Mesenchymal stem cell (in vitro differentiated cells and primary cell): ENCODE data around the gene MYOM1.

Experiments used
- DNase-seq: peaks from one replicate; pipeline ENCODE4 v3.0.0-alpha.2; 2013
- H2AFZ ChIP-seq: one replicate; pipeline ENCODE4 v1.6.1; 2013; ENCODE audit warnings: low read depth, mild to moderate bottlenecking, control low read depth, inconsistent platforms, low read length, moderate library complexity
- H2AK5ac ChIP-seq: 2 replicates; pipeline ENCODE4 v1.6.1; 2013; ENCODE audit warnings: low read length, moderate library complexity, mild to moderate bottlenecking, inconsistent platforms; ENCODE audit not compliant: severe bottlenecking
- H2BK120ac ChIP-seq: one replicate; pipeline ENCODE4 v1.6.1; 2013; ENCODE audit warnings: low read depth, mild to moderate bottlenecking, inconsistent platforms, low read length, moderate library complexity
- H2BK12ac ChIP-seq, 2 experiments: one replicate each; pipeline ENCODE4 v1.6.1; 2013; ENCODE audit warnings: inconsistent platforms in 2 of 2, low read length in 2 of 2, mild to moderate bottlenecking in 2 of 2, moderate library complexity in 2 of 2, control low read depth in 1 of 2
- H2BK15ac ChIP-seq: one replicate; pipeline ENCODE4 v1.6.1; 2013; ENCODE audit warnings: mild to moderate bottlenecking, low read depth, inconsistent platforms; ENCODE audit not compliant: poor library complexity, severe bottlenecking
- H2BK5ac ChIP-seq: 2 replicates; pipeline ENCODE4 v1.6.1; 2013; ENCODE audit warnings: low read depth, mild to moderate bottlenecking, low read length, control low read depth, inconsistent platforms; ENCODE audit not compliant: poor library complexity, severe bottlenecking
- H3K14ac ChIP-seq, 2 experiments: one replicate each; pipeline ENCODE4 v1.6.1; 2013; ENCODE audit warnings: inconsistent platforms in 2 of 2, low read length in 2 of 2, control low read depth in 1 of 2, mild to moderate bottlenecking in 1 of 2, moderate library complexity in 1 of 2
- H3K18ac ChIP-seq, 2 experiments: one replicate each; pipeline ENCODE4 v1.6.1; 2013; ENCODE audit warnings: inconsistent platforms in 2 of 2, low read length in 2 of 2, control low read depth in 1 of 2, low read depth in 1 of 2, mild to moderate bottlenecking in 1 of 2
- H3K23ac ChIP-seq, 2 experiments: one replicate each; pipeline ENCODE4 v1.6.1; 2013; ENCODE audit warnings: inconsistent platforms in 2 of 2, low read length in 2 of 2, mild to moderate bottlenecking in 2 of 2, moderate library complexity in 2 of 2, control low read depth in 1 of 2
- H3K27ac ChIP-seq: 2 replicates; pipeline ENCODE4 v1.5.1; 2013; ENCODE audit warnings: mild to moderate bottlenecking, moderate library complexity, low read length, control low read depth, inconsistent platforms; ENCODE audit not compliant: poor library complexity, severe bottlenecking
- H3K27me3 ChIP-seq, 2 experiments: 2 replicates each; pipeline versions ENCODE4 v1.6.1 to v1.7.0; 2013; ENCODE audit warnings: low read length in 2 of 2, mild to moderate bottlenecking in 2 of 2, moderate library complexity in 2 of 2, control low read depth in 1 of 2, inconsistent platforms in 1 of 2; ENCODE audit not compliant: control insufficient read depth in 1 of 2, insufficient read depth in 1 of 2
- H3K36me3 ChIP-seq, 2 experiments: 2 replicates each; pipeline versions ENCODE4 v1.6.1 to v1.7.0; 2013; ENCODE audit warnings: low read length in 2 of 2, control low read depth in 1 of 2, inconsistent platforms in 1 of 2, low read depth in 1 of 2, mild to moderate bottlenecking in 1 of 2; ENCODE audit not compliant: insufficient read depth in 2 of 2, control insufficient read depth in 1 of 2
- H3K4ac ChIP-seq, 2 experiments: one replicate each; pipeline ENCODE4 v1.6.1; 2013; ENCODE audit warnings: inconsistent platforms in 2 of 2, low read length in 2 of 2, mild to moderate bottlenecking in 2 of 2, moderate library complexity in 2 of 2, control low read depth in 1 of 2, low read depth in 1 of 2
- H3K4me1 ChIP-seq: 2 replicates; pipeline ENCODE4 v1.6.1; 2013; ENCODE audit warnings: low read depth, low read length, control low read depth; ENCODE audit not compliant: control insufficient read depth, insufficient read depth
- H3K4me2 ChIP-seq: 2 replicates; pipeline ENCODE4 v1.6.1; 2013; ENCODE audit warnings: low read length, mild to moderate bottlenecking, inconsistent platforms; ENCODE audit not compliant: poor library complexity, severe bottlenecking
- H3K4me3 ChIP-seq, 2 experiments: 2 replicates each; pipeline versions ENCODE4 v1.5.1 to v1.7.0; 2013; ENCODE audit warnings: low read length in 2 of 2, mild to moderate bottlenecking in 2 of 2, control low read depth in 1 of 2, low read depth in 1 of 2; ENCODE audit not compliant: insufficient read depth in 1 of 2
- H3K79me1 ChIP-seq: replicated peaks from 2 replicates; pipeline ENCODE4 v1.6.1; 2013; ENCODE audit warnings: mild to moderate bottlenecking, control low read depth, low read length, inconsistent platforms; ENCODE audit not compliant: poor library complexity, severe bottlenecking
- H3K9ac ChIP-seq: 2 replicates; pipeline ENCODE4 v1.7.0; 2013; ENCODE audit warnings: mild to moderate bottlenecking, low read length, moderate library complexity
- H3K9me3 ChIP-seq: 2 replicates; pipeline ENCODE4 v1.7.0; 2013; ENCODE audit warnings: mild to moderate bottlenecking, low read length; ENCODE audit not compliant: control insufficient read depth
- H4K8ac ChIP-seq: one replicate; pipeline ENCODE4 v1.6.1; 2013; ENCODE audit warnings: inconsistent platforms, mild to moderate bottlenecking, low read length, moderate library complexity
- H4K91ac ChIP-seq: one replicate; pipeline ENCODE4 v1.6.1; 2013; ENCODE audit warnings: mild to moderate bottlenecking, low read length, inconsistent platforms
- WGBS: methylation state at CpG from one replicate; pipeline ENCODE4 v1.1.7; 2013; ENCODE audit warnings: mixed read lengths; 5-methylcytosine and 5-hydroxymethylcytosine counted together

The MYOM1 gene

DNA sequence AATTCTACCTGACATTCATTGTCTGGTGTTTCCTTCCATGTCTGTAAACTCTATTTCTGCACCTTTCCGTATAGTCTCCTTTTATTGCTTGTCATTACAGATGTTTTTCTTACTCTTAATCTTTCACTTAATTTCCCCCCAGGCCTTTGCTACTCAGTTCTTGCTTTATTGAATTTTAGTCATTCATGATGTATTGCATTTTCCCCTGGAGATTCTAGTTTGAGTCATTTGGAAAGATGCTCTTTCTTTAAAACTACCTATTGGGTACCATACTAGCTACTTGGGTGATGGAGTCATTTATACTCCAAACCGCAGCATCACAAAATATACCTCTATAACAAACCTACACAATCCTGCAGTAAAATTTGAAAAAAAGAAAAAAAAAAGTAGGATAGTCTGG lies 179.6 kb downstream of the MYOM1 start:
- no peak overlapping the region for H3K4ac ChIP-seq
- H3K4me3 ChIP-seq: no peak overlapping the region
- H2BK15ac ChIP-seq: no peak overlapping the region
- H3K9ac ChIP-seq: no peak overlapping the region
- no peak overlapping the region for H2AFZ ChIP-seq
- no peak for DNase-seq
- H3K4me2 ChIP-seq: no peak overlapping the region
- no peak overlapping the region for H3K23ac ChIP-seq
- no peak overlapping the region for H4K8ac ChIP-seq
- H2BK120ac ChIP-seq: no peak overlapping the region
- no peak overlapping the region for H3K18ac ChIP-seq
- no peaks in the 10 kb centered on the region for H3K9me3 ChIP-seq
- no peaks in the 10 kb centered on the region for H3K4me1 ChIP-seq
- H3K27ac ChIP-seq: no peak overlapping the region
- H3K27me3 ChIP-seq: no peaks in the 10 kb centered on the region
- no peaks in the 10 kb centered on the region for H3K79me1 ChIP-seq
- H2BK5ac ChIP-seq: no peak overlapping the region
- H3K14ac ChIP-seq: no peak overlapping the region
- H2AK5ac ChIP-seq: no peak overlapping the region
- H4K91ac ChIP-seq: no peak overlapping the region
- H2BK12ac ChIP-seq: no peak overlapping the region
- no peaks in the 10 kb centered on the region for H3K36me3 ChIP-seq
- 82% methylated on average over 1 of the region's 2 CpGs for WGBS

DNA sequence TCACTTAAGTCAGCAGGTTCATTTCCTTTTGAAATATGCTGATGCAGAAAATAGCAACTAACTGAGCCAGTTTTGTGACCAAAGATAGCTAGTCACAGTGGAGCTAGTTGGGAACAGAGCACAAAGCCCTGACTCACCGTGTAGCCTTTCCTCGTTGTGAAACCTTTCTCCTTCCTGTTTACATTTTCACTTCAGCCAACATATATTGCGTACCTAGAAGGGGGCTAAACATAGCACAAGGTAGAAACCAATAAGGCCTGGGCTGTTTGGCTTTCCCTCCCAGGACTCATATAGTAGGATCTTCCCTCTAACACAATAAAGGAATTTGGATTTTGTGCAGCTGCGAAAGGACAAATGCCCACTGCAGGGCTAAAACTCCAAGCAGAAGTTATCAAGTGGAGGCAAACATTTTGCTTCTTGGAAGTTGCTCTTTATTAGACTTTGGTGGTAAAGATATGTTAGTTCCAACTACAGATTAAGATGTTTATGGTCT lies 182.3 kb downstream of the MYOM1 start:
- Histone ChIP-seq H3K9ac (no peak overlapping the region), H2BK12ac (no peak overlapping the region), H2BK120ac (no peak overlapping the region), H3K4me1 (no peaks in the 10 kb centered on the region), H3K14ac (no peak overlapping the region), H3K23ac (no peak overlapping the region), H2AK5ac (no peak overlapping the region), H3K4me3 (no peak overlapping the region), H2AFZ (no peak overlapping the region), H3K4me2 (no peak overlapping the region), H3K9me3 (no peaks in the 10 kb centered on the region), H3K4ac (no peak overlapping the region), H2BK5ac (no peak overlapping the region), H3K27me3 (no peaks in the 10 kb centered on the region), H3K36me3 (no peaks in the 10 kb centered on the region), H3K27ac (no peak overlapping the region), H4K91ac (no peak overlapping the region), H3K79me1 (no peaks in the 10 kb centered on the region), H2BK15ac (no peak overlapping the region), H3K18ac (no peak overlapping the region), H4K8ac (no peak overlapping the region)
- 21% methylated on average over 4 of the region's 4 CpGs for WGBS
- peak; percentile 94 for DNase-seq

DNA sequence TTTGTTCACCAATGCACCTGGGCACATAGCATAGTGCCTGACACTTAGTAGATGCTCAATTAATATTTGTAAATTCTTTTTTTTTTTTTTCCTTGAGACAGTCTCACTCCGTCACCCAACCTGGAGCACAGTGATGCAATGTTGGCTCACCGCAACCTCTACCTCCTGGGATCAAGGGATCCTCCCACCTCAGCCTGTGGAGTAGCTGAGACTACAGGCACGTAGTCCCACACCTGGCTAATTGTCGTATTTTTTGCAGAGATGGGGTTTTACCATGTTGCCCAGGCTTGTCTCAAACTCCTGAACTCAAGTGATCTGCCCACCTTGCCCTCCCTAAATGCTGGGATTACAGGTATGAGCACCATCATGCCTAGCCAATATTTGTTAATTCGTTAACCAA lies 183.7 kb downstream of the MYOM1 start:
- Histone ChIP-seq H4K91ac (no peak overlapping the region), H4K8ac (no peak overlapping the region), H2BK5ac (no peak overlapping the region), H3K9ac (no peak overlapping the region), H2AFZ (no peak overlapping the region), H2BK12ac (no peak overlapping the region), H3K4me2 (no peak overlapping the region), H3K79me1 (no peaks in the 10 kb centered on the region), H2BK120ac (no peak overlapping the region), H3K4me1 (no peaks in the 10 kb centered on the region), H3K4me3 (no peak overlapping the region), H3K27ac (no peak overlapping the region), H3K27me3 (no peaks in the 10 kb centered on the region), H3K18ac (no peak overlapping the region), H2BK15ac (no peak overlapping the region), H3K23ac (no peak overlapping the region), H2AK5ac (no peak overlapping the region), H3K36me3 (no peaks in the 10 kb centered on the region), H3K9me3 (no peaks in the 10 kb centered on the region), H3K4ac (no peak overlapping the region), H3K14ac (no peak overlapping the region)
- DNase-seq: no peak
- WGBS: 95% methylated on average over 4 of the region's 5 CpGs

DNA sequence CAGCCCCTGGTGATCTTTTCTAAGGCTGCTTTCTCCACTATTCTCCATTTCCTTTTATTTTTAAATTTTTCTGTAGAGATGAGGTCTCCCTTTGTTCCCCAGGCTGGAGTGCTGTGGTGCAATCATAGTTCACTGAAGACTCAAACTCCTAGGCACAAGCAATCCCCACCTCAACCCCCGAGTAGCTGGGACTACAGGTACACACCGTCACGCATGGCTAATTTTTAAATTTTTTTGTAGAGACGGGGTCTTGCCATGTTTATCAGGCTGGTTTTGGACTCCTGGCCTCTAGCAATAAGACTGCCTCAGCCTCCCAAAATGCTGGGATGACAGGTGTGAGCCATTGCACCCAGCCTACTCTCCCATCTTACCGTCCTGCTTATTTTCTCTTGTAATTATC lies 184.1 kb downstream of the MYOM1 start:
- no peak overlapping the region for H2AFZ ChIP-seq
- no peak overlapping the region for H4K8ac ChIP-seq
- H3K23ac ChIP-seq: no peak overlapping the region
- H2AK5ac ChIP-seq: no peak overlapping the region
- H2BK12ac ChIP-seq: no peak overlapping the region
- no peak overlapping the region for H2BK15ac ChIP-seq
- no peak overlapping the region for H3K27ac ChIP-seq
- no peaks in the 10 kb centered on the region for H3K27me3 ChIP-seq
- H3K79me1 ChIP-seq: no peaks in the 10 kb centered on the region
- H3K4ac ChIP-seq: no peak overlapping the region
- no peaks in the 10 kb centered on the region for H3K9me3 ChIP-seq
- H2BK120ac ChIP-seq: no peak overlapping the region
- no peak overlapping the region for H3K14ac ChIP-seq
- no peak overlapping the region for H4K91ac ChIP-seq
- H3K36me3 ChIP-seq: no peaks in the 10 kb centered on the region
- no peak overlapping the region for H3K18ac ChIP-seq
- H2BK5ac ChIP-seq: no peak overlapping the region
- 97% methylated on average over 4 of the region's 5 CpGs for WGBS
- no peak overlapping the region for H3K9ac ChIP-seq
- no peak overlapping the region for H3K4me3 ChIP-seq
- DNase-seq: no peak
- H3K4me2 ChIP-seq: no peak overlapping the region
- H3K4me1 ChIP-seq: no peaks in the 10 kb centered on the region
